CD4-positive, alpha-beta T cell treated with Interleukin-17A for 4 hours (primary cell): ENCODE results near the gene APOL1.
"Not testable (repeated sequence)": the region's sequence is repeated elsewhere in the genome, so short reads cannot be mapped to it uniquely, and the experiment has no call there.

Experiments
- DNase-seq: peaks from one replicate; pipeline ENCODE4 v3.0.0-alpha.2; 2020; ENCODE audit warnings: mixed read lengths

APOL1 gene

GRCh38 chr22:36245805-36246356 is 7.1 kb upstream of the APOL1 start:
- no peak for DNase-seq

- no peak for DNase-seq
These were observed 6.2 kb upstream of the APOL1 start for GRCh38 chr22:36246718-36247117.

GRCh38 chr22:36247955-36248354 is 5.0 kb upstream of the APOL1 start:
- DNase-seq = no peak

GRCh38 chr22:36249160-36249559 is 3.8 kb upstream of the APOL1 start:
- no peak for DNase-seq

- DNase-seq = not testable (repeated sequence)
These were observed 2.5 kb upstream of the APOL1 start for GRCh38 chr22:36250292-36250960.

- not testable (repeated sequence) for DNase-seq
These were observed 839 bp upstream of the APOL1 start for GRCh38 chr22:36251979-36252608.

GRCh38 chr22:36253523-36254490 is 874 bp downstream of the APOL1 start:
- DNase-seq = peak; percentile 48

- not testable (repeated sequence) for DNase-seq
These were observed 2.6 kb downstream of the APOL1 start for GRCh38 chr22:36255572-36255971.

GRCh38 chr22:36256478-36256877 is 3.5 kb downstream of the APOL1 start:
- no peak for DNase-seq

GRCh38 chr22:36257308-36257707 is 4.4 kb downstream of the APOL1 start:
- no peak for DNase-seq

- DNase-seq = no peak
These were observed 5.2 kb downstream of the APOL1 start for GRCh38 chr22:36257948-36258670.

GRCh38 chr22:36258701-36259614 is 6.0 kb downstream of the APOL1 start:
- DNase-seq = no peak

GRCh38 chr22:36259615-36260300 is 6.8 kb downstream of the APOL1 start:
- no peak for DNase-seq

GRCh38 chr22:36261675-36262074 is 8.7 kb downstream of the APOL1 start:
- not testable (repeated sequence) for DNase-seq

- DNase-seq = not testable (repeated sequence)
These were observed 9.4 kb downstream of the APOL1 start for GRCh38 chr22:36262307-36262706.

GRCh38 chr22:36263216-36263673 is 10.3 kb downstream of the APOL1 start:
- not testable (repeated sequence) for DNase-seq

GRCh38 chr22:36263886-36264664 is 11.1 kb downstream of the APOL1 start:
- DNase-seq = not testable (repeated sequence)

- DNase-seq = no peak
These were observed 14.1 kb downstream of the APOL1 start for GRCh38 chr22:36267058-36267457.

- DNase-seq = no peak
These were observed 15.1 kb downstream of the APOL1 start for GRCh38 chr22:36267896-36268485.
